GM21723 (cell line): ENCODE measurements around the gene SPON1.
"Not testable (repeated sequence)": the region's sequence is repeated elsewhere in the genome, so short reads cannot be mapped to it uniquely, and the experiment has no call there.

Experiments used
- ATAC-seq: cut with Tn5 transposase; IDR thresholded peaks from one replicate; pipeline ENCODE4 v1.9.1; 2021; ENCODE audit warnings: mild to moderate bottlenecking, moderate library complexity; ENCODE audit not compliant: unreplicated experiment

The SPON1 gene

GRCh38 chr11:14114269-14114668 lies 151.7 kb downstream of the SPON1 start:
- no peak for ATAC-seq

GRCh38 chr11:14114786-14115185 lies 152.3 kb downstream of the SPON1 start:
- no peak for ATAC-seq

- no peak for ATAC-seq
These were observed 155.1 kb downstream of the SPON1 start for GRCh38 chr11:14117632-14118031.

GRCh38 chr11:14118072-14118471 lies 155.5 kb downstream of the SPON1 start:
- no peak for ATAC-seq

GRCh38 chr11:14119357-14119756 lies 156.8 kb downstream of the SPON1 start:
- ATAC-seq: no peak

GRCh38 chr11:14124350-14124749 lies 161.8 kb downstream of the SPON1 start:
- ATAC-seq: no peak

GRCh38 chr11:14124886-14125285 lies 162.4 kb downstream of the SPON1 start:
- no peak for ATAC-seq

- no peak for ATAC-seq
These were observed 163.0 kb downstream of the SPON1 start for GRCh38 chr11:14125529-14125928.

GRCh38 chr11:14127679-14128078 lies 165.2 kb downstream of the SPON1 start:
- no peak for ATAC-seq

GRCh38 chr11:14132312-14132711 lies 169.8 kb downstream of the SPON1 start:
- ATAC-seq: no peak

GRCh38 chr11:14133381-14133780 lies 170.9 kb downstream of the SPON1 start:
- ATAC-seq: no peak

- no peak for ATAC-seq
These were observed 174.0 kb downstream of the SPON1 start for GRCh38 chr11:14136561-14136960.

GRCh38 chr11:14137284-14137683 lies 174.8 kb downstream of the SPON1 start:
- ATAC-seq: no peak

GRCh38 chr11:14140991-14141390 lies 178.5 kb downstream of the SPON1 start:
- ATAC-seq: no peak

GRCh38 chr11:14141676-14142075 lies 179.2 kb downstream of the SPON1 start:
- no peak for ATAC-seq

GRCh38 chr11:14144934-14145333 lies 182.4 kb downstream of the SPON1 start:
- no peak for ATAC-seq

- ATAC-seq: no peak
These were observed 186.2 kb downstream of the SPON1 start for GRCh38 chr11:14148653-14149273.

- ATAC-seq: no peak
These were observed 187.2 kb downstream of the SPON1 start for GRCh38 chr11:14149683-14150082.

GRCh38 chr11:14150878-14151277 lies 188.4 kb downstream of the SPON1 start:
- no peak for ATAC-seq

- not testable (repeated sequence) for ATAC-seq
These were observed 191.6 kb downstream of the SPON1 start for GRCh38 chr11:14154103-14154502.

- no peak for ATAC-seq
These were observed 195.9 kb downstream of the SPON1 start for GRCh38 chr11:14158393-14158792.

- no peak for ATAC-seq
These were observed 201.1 kb downstream of the SPON1 start for GRCh38 chr11:14163576-14163975.

GRCh38 chr11:14173679-14174078 lies 211.2 kb downstream of the SPON1 start:
- not testable (repeated sequence) for ATAC-seq
